GM12878 (cell line): Measurements from ENCODE around the gene SLC9A3.

Experiments used
- CREB1 ChIP-seq: IDR thresholded peaks from 2 replicates; pipeline ENCODE4 v1.6.1; 2012; ENCODE audit warnings: low read depth, mild to moderate bottlenecking, inconsistent platforms
- NFYA ChIP-seq: IDR thresholded peaks from 2 replicates; pipeline ENCODE4 v1.6.1; 2011; ENCODE audit warnings: low read depth, mild to moderate bottlenecking, low read length, improper control_type of control experiment, borderline replicate concordance
- ZNF207 ChIP-seq: fragments of 450-650 bp; IDR thresholded peaks from 2 replicates; pipeline ENCODE4 v1.6.1; 2014; ENCODE audit warnings: antibody characterized with exemption, mild to moderate bottlenecking, borderline replicate concordance
- TF ChIP-seq, protein P1 (sequence below), 3 experiments: IDR thresholded peaks in 2 of 3; conservative IDR thresholded peaks in 1 of 3; 2 replicates each; pipeline ENCODE4 v1.5.1; 2011; ENCODE audit warnings: low read depth in 3 of 3, low read length in 3 of 3, mild to moderate bottlenecking in 3 of 3, control low read depth in 2 of 3, moderate library complexity in 2 of 3, inconsistent platforms in 1 of 3, mixed read lengths in 1 of 3; ENCODE audit not compliant: control insufficient read depth in 2 of 3, insufficient read depth in 1 of 3; ENCODE audit errors: extremely low read depth in 1 of 3
- TF ChIP-seq, protein P2 (sequence below): fragments of 450-650 bp; formaldehyde crosslinking; IDR thresholded peaks from 2 replicates; pipeline ENCODE4 v1.4.0; 2020; ENCODE audit warnings: mild to moderate bottlenecking, moderate library complexity

DNA sequence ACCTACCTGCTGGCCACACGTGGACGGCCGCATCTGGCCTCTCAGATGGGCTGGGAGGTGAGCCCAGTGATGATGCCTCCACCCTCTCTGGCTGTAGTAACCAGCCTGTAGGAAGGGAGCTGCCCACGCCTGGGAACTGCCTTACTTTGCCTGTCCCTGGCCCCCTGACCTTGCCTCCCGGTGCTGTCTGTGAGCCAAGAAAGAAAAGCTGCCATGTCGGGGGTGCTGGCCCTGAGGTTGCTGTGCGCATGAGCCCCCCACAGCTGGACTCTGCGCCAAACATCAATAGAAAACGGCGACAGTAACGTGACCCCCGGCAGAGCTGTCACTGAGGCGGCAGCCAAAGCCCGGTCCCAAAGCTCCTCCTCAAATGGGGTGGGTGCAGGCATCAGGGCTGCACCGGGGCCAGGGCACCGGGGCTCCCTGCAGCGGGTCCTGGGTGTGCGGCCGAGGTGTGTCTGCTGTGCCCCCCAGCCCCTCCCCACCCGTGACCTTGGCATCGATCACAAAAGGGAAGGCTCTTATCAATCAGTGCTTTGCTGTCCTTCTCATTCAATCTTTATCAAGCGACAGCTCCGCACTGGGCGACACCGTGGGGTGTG is 15.3 kb upstream of the SLC9A3 start:
- TF ChIP-seq CREB1 (no peak), ZNF207 (no peak), NFYA (no peak)
- TF ChIP-seq, protein P1, sequence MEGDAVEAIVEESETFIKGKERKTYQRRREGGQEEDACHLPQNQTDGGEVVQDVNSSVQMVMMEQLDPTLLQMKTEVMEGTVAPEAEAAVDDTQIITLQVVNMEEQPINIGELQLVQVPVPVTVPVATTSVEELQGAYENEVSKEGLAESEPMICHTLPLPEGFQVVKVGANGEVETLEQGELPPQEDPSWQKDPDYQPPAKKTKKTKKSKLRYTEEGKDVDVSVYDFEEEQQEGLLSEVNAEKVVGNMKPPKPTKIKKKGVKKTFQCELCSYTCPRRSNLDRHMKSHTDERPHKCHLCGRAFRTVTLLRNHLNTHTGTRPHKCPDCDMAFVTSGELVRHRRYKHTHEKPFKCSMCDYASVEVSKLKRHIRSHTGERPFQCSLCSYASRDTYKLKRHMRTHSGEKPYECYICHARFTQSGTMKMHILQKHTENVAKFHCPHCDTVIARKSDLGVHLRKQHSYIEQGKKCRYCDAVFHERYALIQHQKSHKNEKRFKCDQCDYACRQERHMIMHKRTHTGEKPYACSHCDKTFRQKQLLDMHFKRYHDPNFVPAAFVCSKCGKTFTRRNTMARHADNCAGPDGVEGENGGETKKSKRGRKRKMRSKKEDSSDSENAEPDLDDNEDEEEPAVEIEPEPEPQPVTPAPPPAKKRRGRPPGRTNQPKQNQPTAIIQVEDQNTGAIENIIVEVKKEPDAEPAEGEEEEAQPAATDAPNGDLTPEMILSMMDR (IDR thresholded peaks at IDR 0.05 in 2 of 3, conservative IDR thresholded peaks at IDR 0.05 in 1 of 3; ENCODE audit: control insufficient read depth in 2 of 3, extremely low read depth in 1 of 3, insufficient read depth in 1 of 3, low read depth in 3 of 3, low read length in 3 of 3) = no peak
- TF ChIP-seq, protein P2, sequence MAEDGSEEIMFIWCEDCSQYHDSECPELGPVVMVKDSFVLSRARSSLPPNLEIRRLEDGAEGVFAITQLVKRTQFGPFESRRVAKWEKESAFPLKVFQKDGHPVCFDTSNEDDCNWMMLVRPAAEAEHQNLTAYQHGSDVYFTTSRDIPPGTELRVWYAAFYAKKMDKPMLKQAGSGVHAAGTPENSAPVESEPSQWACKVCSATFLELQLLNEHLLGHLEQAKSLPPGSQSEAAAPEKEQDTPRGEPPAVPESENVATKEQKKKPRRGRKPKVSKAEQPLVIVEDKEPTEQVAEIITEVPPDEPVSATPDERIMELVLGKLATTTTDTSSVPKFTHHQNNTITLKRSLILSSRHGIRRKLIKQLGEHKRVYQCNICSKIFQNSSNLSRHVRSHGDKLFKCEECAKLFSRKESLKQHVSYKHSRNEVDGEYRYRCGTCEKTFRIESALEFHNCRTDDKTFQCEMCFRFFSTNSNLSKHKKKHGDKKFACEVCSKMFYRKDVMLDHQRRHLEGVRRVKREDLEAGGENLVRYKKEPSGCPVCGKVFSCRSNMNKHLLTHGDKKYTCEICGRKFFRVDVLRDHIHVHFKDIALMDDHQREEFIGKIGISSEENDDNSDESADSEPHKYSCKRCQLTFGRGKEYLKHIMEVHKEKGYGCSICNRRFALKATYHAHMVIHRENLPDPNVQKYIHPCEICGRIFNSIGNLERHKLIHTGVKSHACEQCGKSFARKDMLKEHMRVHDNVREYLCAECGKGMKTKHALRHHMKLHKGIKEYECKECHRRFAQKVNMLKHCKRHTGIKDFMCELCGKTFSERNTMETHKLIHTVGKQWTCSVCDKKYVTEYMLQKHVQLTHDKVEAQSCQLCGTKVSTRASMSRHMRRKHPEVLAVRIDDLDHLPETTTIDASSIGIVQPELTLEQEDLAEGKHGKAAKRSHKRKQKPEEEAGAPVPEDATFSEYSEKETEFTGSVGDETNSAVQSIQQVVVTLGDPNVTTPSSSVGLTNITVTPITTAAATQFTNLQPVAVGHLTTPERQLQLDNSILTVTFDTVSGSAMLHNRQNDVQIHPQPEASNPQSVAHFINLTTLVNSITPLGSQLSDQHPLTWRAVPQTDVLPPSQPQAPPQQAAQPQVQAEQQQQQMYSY (CRISPR knock-in tag) = no peak
